GM23338 (cell line): ENCODE measurements around the gene SEMA4D. TPM values are rescaled to one million over a fixed set of nuclear protein-coding genes. Genes with fewer than 3 reads are reported as not detected.

Experiments used
- ATAC-seq: fragments of 200-7000 bp; cut with Tn5 transposase; 3 replicates; pipeline ENCODE4 v1.9.1; 2020
- DNase-seq: peaks from one replicate; pipeline ENCODE4 v3.0.0-alpha.2; 2015; ENCODE audit warnings: low spot score
- H2AFZ ChIP-seq: fragments of 200-600 bp; sonication (generic); 2 replicates; pipeline ENCODE4 v1.8.0; 2016; ENCODE audit warnings: antibody characterized with exemption, mild to moderate bottlenecking, moderate library complexity
- H3F3A ChIP-seq: fragments of 200-600 bp; sonication (generic); replicated peaks from 2 replicates; pipeline ENCODE4 v1.8.0; 2017; ENCODE audit warnings: antibody characterized with exemption, mixed run types, low read depth
- H3K27ac ChIP-seq: fragments of 200-600 bp; sonication (generic); 2 replicates; pipeline ENCODE4 v1.6.1; 2016; ENCODE audit warnings: low read depth
- H3K27me3 ChIP-seq: fragments of 200-600 bp; sonication (generic); 2 replicates; pipeline ENCODE4 v1.8.0; 2016; ENCODE audit warnings: mild to moderate bottlenecking, mixed run types, moderate library complexity; ENCODE audit not compliant: insufficient read depth
- H3K36me3 ChIP-seq: fragments of 200-600 bp; sonication (generic); 2 replicates; pipeline ENCODE4 v1.8.0; 2016; ENCODE audit warnings: mild to moderate bottlenecking; ENCODE audit not compliant: insufficient read depth
- H3K4me1 ChIP-seq: fragments of 200-600 bp; sonication (generic); 2 replicates; pipeline ENCODE4 v1.8.0; 2016; ENCODE audit warnings: mild to moderate bottlenecking, moderate library complexity; ENCODE audit not compliant: insufficient read depth
- H3K4me2 ChIP-seq: fragments of 200-600 bp; sonication (generic); 2 replicates; pipeline ENCODE4 v1.7.1; 2017; ENCODE audit warnings: mixed run types
- H3K4me3 ChIP-seq: fragments of 200-600 bp; sonication (generic); 2 replicates; pipeline ENCODE4 v1.6.1; 2016; ENCODE audit warnings: mixed run types
- H3K79me2 ChIP-seq: fragments of 200-600 bp; sonication (generic); replicated peaks from 2 replicates; pipeline ENCODE4 v1.8.0; 2017; ENCODE audit warnings: mild to moderate bottlenecking; ENCODE audit not compliant: insufficient read depth
- H3K9me2 ChIP-seq: fragments of 200-600 bp; sonication (generic); 2 replicates; pipeline ENCODE4 v1.8.0; 2017; ENCODE audit not compliant: insufficient read depth
- H4K20me1 ChIP-seq: fragments of 200-600 bp; sonication (generic); replicated peaks from 2 replicates; pipeline ENCODE4 v1.8.0; 2017; ENCODE audit warnings: mild to moderate bottlenecking; ENCODE audit not compliant: insufficient read depth
- H3K27ac Mint-ChIP-seq: 2 replicates; pipeline ENCODE4 v1.8.0; 2020; ENCODE audit warnings: inconsistent platforms, mild to moderate bottlenecking, moderate library complexity, mixed read lengths
- H3K27me3 Mint-ChIP-seq: 3 replicates; pipeline ENCODE4 v1.8.0; 2022; ENCODE audit warnings: low read depth, mild to moderate bottlenecking, moderate library complexity, mixed read lengths, inconsistent platforms; ENCODE audit not compliant: insufficient read depth, poor library complexity
- H3K36me3 Mint-ChIP-seq: 3 replicates; pipeline ENCODE4 v1.8.0; 2021; ENCODE audit warnings: low read depth, mild to moderate bottlenecking, inconsistent platforms, moderate library complexity, mixed read lengths
- H3K4me1 Mint-ChIP-seq: 3 replicates; pipeline ENCODE4 v1.8.0; 2020; ENCODE audit warnings: mild to moderate bottlenecking, inconsistent platforms, mixed read lengths
- H3K4me3 Mint-ChIP-seq: 3 replicates; pipeline ENCODE4 v1.8.0; 2021; ENCODE audit warnings: moderate library complexity, mild to moderate bottlenecking, inconsistent platforms, mixed read lengths
- H3K9me3 Mint-ChIP-seq: 3 replicates; pipeline ENCODE4 v1.8.0; 2020; ENCODE audit warnings: moderate library complexity, mild to moderate bottlenecking, inconsistent platforms, mixed read lengths
- CREB1 ChIP-seq: fragments of 250-450 bp; sonication (Bioruptor Pico); IDR thresholded peaks from 2 replicates; pipeline ENCODE4 v1.5.0; 2020; ENCODE audit warnings: low read depth, mild to moderate bottlenecking, moderate library complexity
- EZH2 ChIP-seq: fragments of 200-600 bp; sonication (generic); IDR thresholded peaks from one replicate; pipeline ENCODE4 v1.8.0; 2017; ENCODE audit warnings: antibody characterized with exemption, mild to moderate bottlenecking, low read depth; ENCODE audit not compliant: unreplicated experiment
- EZH2phosphoT487 ChIP-seq: fragments of 200-600 bp; sonication (generic); IDR thresholded peaks from one replicate; pipeline ENCODE4 v1.8.1; 2018; ENCODE audit warnings: antibody characterized with exemption; ENCODE audit not compliant: unreplicated experiment
- JUNB ChIP-seq: IDR thresholded peaks from one replicate; pipeline ENCODE4 v1.6.1; 2016; ENCODE audit warnings: antibody characterized with exemption; ENCODE audit not compliant: unreplicated experiment
- NANOG ChIP-seq: IDR thresholded peaks from 2 replicates; pipeline ENCODE4 v1.6.1; 2016; ENCODE audit warnings: antibody characterized with exemption, borderline replicate concordance
- POLR2AphosphoS5 ChIP-seq: IDR thresholded peaks from 2 replicates; pipeline ENCODE4 v1.6.1; 2016; ENCODE audit warnings: antibody characterized with exemption, low read depth
- STAT1 ChIP-seq: IDR thresholded peaks from one replicate; pipeline ENCODE4 v1.6.1; 2016; ENCODE audit warnings: antibody characterized with exemption; ENCODE audit not compliant: unreplicated experiment
- ZNF114 ChIP-seq: fragments of 250-450 bp; sonication (Bioruptor Pico); IDR thresholded peaks from 2 replicates; pipeline ENCODE4 v1.5.0; 2020; ENCODE audit warnings: mild to moderate bottlenecking, moderate library complexity
- ZNF331 ChIP-seq: fragments of 250-450 bp; sonication (Bioruptor Pico); IDR thresholded peaks from 2 replicates; pipeline ENCODE4 v1.5.0; 2020; ENCODE audit warnings: low read depth, mild to moderate bottlenecking, moderate library complexity
- polyA plus RNA-seq: library from polyadenylated mRNA; unstranded; fragments of >200 nt; fragmentation: Nextera tagmentation; extraction: Ambion mirVana; gene quantifications from 2 replicates; pipeline ENCODE4 v1.2.1, GENCODE V29; 2016
- total RNA-seq: library from RNA; depleted of rRNA; stranded (reverse); fragments of >200 nt; shearing (Covaris generic); gene quantifications from 2 replicates; pipeline ENCODE4 v1.2.3, GENCODE V29; 2014
- TF ChIP-seq, protein P1 (sequence below): fragments of 250-450 bp; sonication (Bioruptor Pico); IDR thresholded peaks from 2 replicates; pipeline ENCODE4 v1.5.0; 2020; ENCODE audit warnings: mild to moderate bottlenecking, moderate library complexity
- TF ChIP-seq, protein P2 (sequence below): IDR thresholded peaks from 2 replicates; pipeline ENCODE4 v1.6.1; 2016; ENCODE audit warnings: antibody characterized with exemption
- TF ChIP-seq, protein P3 (sequence below): IDR thresholded peaks from one replicate; pipeline ENCODE4 v1.6.1; 2018; ENCODE audit warnings: antibody characterized with exemption; ENCODE audit not compliant: unreplicated experiment
- TF ChIP-seq, protein P4 (sequence below), 2 experiments: fragments of 200-600 bp in 1 of 2; sonication (generic) in 1 of 2; conservative IDR thresholded peaks; 2 replicates each; pipeline versions ENCODE4 v1.5.1 to v1.6.1; 2016 to 2017; ENCODE audit warnings: antibody characterized with exemption in 2 of 2, low read depth in 2 of 2, mild to moderate bottlenecking in 2 of 2, moderate library complexity in 1 of 2

The SEMA4D gene
- total and polyA plus RNA-seq, 2 experiments from 2014 or later, result 19.3 to 63.0 TPM

DNA sequence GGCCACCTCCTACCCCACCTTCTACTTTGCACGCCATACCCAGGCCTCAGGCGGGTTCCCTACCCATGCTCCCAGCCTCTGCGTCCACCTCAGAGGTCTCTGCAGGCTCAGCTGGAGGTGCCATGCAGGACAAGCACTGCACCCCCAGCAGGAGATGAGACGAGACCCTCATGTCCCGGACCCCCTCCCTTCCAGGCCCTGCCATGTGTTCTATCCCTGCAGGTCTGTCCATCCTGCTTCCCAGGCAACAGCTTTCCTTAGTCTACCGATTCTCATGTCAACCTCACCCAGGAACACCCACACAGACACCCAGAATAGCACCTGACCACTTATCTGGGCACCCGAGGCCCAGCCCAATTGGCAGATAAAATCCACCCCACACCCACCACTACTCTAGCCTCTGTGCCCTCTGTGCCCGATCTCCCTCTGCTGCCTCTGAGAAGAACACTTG, 52.1 kb downstream of the SEMA4D start:
- H3K4me1 Mint-ChIP-seq, result peaks cover 30% of the 10 kb centered on the region
- H3K4me3 ChIP-seq, result no peak overlapping the region
- H3K79me2 ChIP-seq, result peaks cover 57% of the 10 kb centered on the region
- ATAC-seq, result no peak
- no peaks in the 10 kb centered on the region for H3K9me2 ChIP-seq
- no peaks in the 10 kb centered on the region for H3K9me3 Mint-ChIP-seq
- peak overlapping the region; percentile 6; the same call in 1 of the 2 replicates for H3K27ac Mint-ChIP-seq
- TF ChIP-seq ZNF331 (CRISPR knock-in tag) (no peak), ZNF114 (no peak), CREB1 (CRISPR knock-in tag) (no peak), NANOG (no peak), EZH2 (no peak), EZH2phosphoT487 (no peak), JUNB (no peak), STAT1 (no peak), POLR2AphosphoS5 (no peak)
- TF ChIP-seq, protein P1, sequence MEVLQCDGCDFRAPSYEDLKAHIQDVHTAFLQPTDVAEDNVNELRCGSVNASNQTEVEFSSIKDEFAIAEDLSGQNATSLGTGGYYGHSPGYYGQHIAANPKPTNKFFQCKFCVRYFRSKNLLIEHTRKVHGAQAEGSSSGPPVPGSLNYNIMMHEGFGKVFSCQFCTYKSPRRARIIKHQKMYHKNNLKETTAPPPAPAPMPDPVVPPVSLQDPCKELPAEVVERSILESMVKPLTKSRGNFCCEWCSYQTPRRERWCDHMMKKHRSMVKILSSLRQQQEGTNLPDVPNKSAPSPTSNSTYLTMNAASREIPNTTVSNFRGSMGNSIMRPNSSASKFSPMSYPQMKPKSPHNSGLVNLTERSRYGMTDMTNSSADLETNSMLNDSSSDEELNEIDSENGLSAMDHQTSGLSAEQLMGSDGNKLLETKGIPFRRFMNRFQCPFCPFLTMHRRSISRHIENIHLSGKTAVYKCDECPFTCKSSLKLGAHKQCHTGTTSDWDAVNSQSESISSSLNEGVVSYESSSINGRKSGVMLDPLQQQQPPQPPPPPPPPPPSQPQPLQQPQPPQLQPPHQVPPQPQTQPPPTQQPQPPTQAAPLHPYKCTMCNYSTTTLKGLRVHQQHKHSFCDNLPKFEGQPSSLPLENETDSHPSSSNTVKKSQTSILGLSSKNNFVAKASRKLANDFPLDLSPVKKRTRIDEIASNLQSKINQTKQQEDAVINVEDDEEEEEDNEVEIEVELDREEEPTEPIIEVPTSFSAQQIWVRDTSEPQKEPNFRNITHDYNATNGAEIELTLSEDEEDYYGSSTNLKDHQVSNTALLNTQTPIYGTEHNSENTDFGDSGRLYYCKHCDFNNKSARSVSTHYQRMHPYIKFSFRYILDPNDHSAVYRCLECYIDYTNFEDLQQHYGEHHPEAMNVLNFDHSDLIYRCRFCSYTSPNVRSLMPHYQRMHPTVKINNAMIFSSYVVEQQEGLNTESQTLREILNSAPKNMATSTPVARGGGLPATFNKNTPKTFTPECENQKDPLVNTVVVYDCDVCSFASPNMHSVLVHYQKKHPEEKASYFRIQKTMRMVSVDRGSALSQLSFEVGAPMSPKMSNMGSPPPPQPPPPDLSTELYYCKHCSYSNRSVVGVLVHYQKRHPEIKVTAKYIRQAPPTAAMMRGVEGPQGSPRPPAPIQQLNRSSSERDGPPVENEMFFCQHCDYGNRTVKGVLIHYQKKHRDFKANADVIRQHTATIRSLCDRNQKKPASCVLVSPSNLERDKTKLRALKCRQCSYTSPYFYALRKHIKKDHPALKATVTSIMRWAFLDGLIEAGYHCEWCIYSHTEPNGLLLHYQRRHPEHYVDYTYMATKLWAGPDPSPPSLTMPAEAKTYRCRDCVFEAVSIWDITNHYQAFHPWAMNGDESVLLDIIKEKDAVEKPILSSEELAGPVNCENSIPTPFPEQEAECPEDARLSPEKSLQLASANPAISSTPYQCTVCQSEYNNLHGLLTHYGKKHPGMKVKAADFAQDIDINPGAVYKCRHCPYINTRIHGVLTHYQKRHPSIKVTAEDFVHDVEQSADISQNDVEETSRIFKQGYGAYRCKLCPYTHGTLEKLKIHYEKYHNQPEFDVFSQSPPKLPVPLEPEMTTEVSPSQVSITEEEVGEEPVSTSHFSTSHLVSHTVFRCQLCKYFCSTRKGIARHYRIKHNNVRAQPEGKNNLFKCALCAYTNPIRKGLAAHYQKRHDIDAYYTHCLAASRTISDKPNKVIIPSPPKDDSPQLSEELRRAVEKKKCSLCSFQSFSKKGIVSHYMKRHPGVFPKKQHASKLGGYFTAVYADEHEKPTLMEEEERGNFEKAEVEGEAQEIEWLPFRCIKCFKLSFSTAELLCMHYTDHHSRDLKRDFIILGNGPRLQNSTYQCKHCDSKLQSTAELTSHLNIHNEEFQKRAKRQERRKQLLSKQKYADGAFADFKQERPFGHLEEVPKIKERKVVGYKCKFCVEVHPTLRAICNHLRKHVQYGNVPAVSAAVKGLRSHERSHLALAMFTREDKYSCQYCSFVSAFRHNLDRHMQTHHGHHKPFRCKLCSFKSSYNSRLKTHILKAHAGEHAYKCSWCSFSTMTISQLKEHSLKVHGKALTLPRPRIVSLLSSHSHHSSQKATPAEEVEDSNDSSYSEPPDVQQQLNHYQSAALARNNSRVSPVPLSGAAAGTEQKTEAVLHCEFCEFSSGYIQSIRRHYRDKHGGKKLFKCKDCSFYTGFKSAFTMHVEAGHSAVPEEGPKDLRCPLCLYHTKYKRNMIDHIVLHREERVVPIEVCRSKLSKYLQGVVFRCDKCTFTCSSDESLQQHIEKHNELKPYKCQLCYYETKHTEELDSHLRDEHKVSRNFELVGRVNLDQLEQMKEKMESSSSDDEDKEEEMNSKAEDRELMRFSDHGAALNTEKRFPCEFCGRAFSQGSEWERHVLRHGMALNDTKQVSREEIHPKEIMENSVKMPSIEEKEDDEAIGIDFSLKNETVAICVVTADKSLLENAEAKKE (CRISPR knock-in tag), result no peak
- TF ChIP-seq, protein P2, sequence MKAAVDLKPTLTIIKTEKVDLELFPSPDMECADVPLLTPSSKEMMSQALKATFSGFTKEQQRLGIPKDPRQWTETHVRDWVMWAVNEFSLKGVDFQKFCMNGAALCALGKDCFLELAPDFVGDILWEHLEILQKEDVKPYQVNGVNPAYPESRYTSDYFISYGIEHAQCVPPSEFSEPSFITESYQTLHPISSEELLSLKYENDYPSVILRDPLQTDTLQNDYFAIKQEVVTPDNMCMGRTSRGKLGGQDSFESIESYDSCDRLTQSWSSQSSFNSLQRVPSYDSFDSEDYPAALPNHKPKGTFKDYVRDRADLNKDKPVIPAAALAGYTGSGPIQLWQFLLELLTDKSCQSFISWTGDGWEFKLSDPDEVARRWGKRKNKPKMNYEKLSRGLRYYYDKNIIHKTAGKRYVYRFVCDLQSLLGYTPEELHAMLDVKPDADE, result no peak
- TF ChIP-seq, protein P3, sequence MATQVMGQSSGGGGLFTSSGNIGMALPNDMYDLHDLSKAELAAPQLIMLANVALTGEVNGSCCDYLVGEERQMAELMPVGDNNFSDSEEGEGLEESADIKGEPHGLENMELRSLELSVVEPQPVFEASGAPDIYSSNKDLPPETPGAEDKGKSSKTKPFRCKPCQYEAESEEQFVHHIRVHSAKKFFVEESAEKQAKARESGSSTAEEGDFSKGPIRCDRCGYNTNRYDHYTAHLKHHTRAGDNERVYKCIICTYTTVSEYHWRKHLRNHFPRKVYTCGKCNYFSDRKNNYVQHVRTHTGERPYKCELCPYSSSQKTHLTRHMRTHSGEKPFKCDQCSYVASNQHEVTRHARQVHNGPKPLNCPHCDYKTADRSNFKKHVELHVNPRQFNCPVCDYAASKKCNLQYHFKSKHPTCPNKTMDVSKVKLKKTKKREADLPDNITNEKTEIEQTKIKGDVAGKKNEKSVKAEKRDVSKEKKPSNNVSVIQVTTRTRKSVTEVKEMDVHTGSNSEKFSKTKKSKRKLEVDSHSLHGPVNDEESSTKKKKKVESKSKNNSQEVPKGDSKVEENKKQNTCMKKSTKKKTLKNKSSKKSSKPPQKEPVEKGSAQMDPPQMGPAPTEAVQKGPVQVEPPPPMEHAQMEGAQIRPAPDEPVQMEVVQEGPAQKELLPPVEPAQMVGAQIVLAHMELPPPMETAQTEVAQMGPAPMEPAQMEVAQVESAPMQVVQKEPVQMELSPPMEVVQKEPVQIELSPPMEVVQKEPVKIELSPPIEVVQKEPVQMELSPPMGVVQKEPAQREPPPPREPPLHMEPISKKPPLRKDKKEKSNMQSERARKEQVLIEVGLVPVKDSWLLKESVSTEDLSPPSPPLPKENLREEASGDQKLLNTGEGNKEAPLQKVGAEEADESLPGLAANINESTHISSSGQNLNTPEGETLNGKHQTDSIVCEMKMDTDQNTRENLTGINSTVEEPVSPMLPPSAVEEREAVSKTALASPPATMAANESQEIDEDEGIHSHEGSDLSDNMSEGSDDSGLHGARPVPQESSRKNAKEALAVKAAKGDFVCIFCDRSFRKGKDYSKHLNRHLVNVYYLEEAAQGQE, result no peak
- TF ChIP-seq, protein P4, sequence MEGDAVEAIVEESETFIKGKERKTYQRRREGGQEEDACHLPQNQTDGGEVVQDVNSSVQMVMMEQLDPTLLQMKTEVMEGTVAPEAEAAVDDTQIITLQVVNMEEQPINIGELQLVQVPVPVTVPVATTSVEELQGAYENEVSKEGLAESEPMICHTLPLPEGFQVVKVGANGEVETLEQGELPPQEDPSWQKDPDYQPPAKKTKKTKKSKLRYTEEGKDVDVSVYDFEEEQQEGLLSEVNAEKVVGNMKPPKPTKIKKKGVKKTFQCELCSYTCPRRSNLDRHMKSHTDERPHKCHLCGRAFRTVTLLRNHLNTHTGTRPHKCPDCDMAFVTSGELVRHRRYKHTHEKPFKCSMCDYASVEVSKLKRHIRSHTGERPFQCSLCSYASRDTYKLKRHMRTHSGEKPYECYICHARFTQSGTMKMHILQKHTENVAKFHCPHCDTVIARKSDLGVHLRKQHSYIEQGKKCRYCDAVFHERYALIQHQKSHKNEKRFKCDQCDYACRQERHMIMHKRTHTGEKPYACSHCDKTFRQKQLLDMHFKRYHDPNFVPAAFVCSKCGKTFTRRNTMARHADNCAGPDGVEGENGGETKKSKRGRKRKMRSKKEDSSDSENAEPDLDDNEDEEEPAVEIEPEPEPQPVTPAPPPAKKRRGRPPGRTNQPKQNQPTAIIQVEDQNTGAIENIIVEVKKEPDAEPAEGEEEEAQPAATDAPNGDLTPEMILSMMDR (conservative IDR thresholded peaks at IDR 0.05; ENCODE audit: low read depth in 2 of 2), result no peak
- no peak overlapping the region for H3K27ac ChIP-seq
- H3K4me2 ChIP-seq, result no peak overlapping the region
- no peaks in the 10 kb centered on the region for H3K27me3 ChIP-seq
- no peak overlapping the region for H2AFZ ChIP-seq
- peaks cover 8% of the 10 kb centered on the region for H3K36me3 Mint-ChIP-seq
- no peak for DNase-seq
- no peaks in the 10 kb centered on the region; the same call in 1 of the 2 replicates for H3K36me3 ChIP-seq
- no peaks in the 10 kb centered on the region for H3K4me1 ChIP-seq
- H3K4me3 Mint-ChIP-seq, result no peak overlapping the region
- peaks cover 3% of the 10 kb centered on the region; the same call in 1 of the 2 replicates for H4K20me1 ChIP-seq
- H3K27me3 Mint-ChIP-seq, result peaks cover 6% of the 10 kb centered on the region
- no peaks in the 10 kb centered on the region for H3F3A ChIP-seq
